ENCODE results near the gene HOXA3.

HOXA3 gene

GRCh38 chr7:27115221-27116026 is 37.0 kb downstream of the HOXA3 start:
- no peak for DNase-seq (ENCODE audit: low read depth, low spot score)
- peaks cover 2% of the 10 kb centered on the region; the same call in 1 of the 2 replicates for H3K4me1 ChIP-seq (ENCODE audit: control insufficient read depth, insufficient read depth, low read length)
- H3K36me3 ChIP-seq (ENCODE audit: control insufficient read depth, insufficient read depth, low read length) = no peaks in the 10 kb centered on the region
- H3K27me3 ChIP-seq (ENCODE audit: control insufficient read depth, insufficient read depth, low read length) = peaks cover 95% of the 10 kb centered on the region
- no peaks in the 10 kb centered on the region for H3K9me3 ChIP-seq (ENCODE audit: control insufficient read depth, insufficient read depth, low read length)
- H3K27ac ChIP-seq (ENCODE audit: low read length) = no peak overlapping the region
- no CpG with 5 or more reads among the region's 45 CpGs for WGBS (ENCODE audit: insufficient coverage, insufficient read length)
- H3K4me3 ChIP-seq (ENCODE audit: low read length) = no peak overlapping the region

- Histone ChIP-seq H3K27ac (ENCODE audit: low read length) (no peak overlapping the region), H3K4me3 (ENCODE audit: low read length) (no peak overlapping the region), H3K36me3 (ENCODE audit: control insufficient read depth, insufficient read depth, low read length) (no peaks in the 10 kb centered on the region), H3K27me3 (ENCODE audit: control insufficient read depth, insufficient read depth, low read length) (peaks cover 94% of the 10 kb centered on the region), H3K4me1 (ENCODE audit: control insufficient read depth, insufficient read depth, low read length) (peaks cover 2% of the 10 kb centered on the region; the same call in 1 of the 2 replicates), H3K9me3 (ENCODE audit: control insufficient read depth, insufficient read depth, low read length) (no peaks in the 10 kb centered on the region)
- no peak for DNase-seq (ENCODE audit: low read depth, low spot score)
- no CpG with 5 or more reads among the region's 6 CpGs for WGBS (ENCODE audit: insufficient coverage, insufficient read length)
Observed at GRCh38 chr7:27114881-27115220, 37.5 kb downstream of the HOXA3 start.

- Histone ChIP-seq H3K27me3 (ENCODE audit: control insufficient read depth, insufficient read depth, low read length) (peaks cover 94% of the 10 kb centered on the region), H3K4me1 (ENCODE audit: control insufficient read depth, insufficient read depth, low read length) (peaks cover 2% of the 10 kb centered on the region; the same call in 1 of the 2 replicates), H3K4me3 (ENCODE audit: low read length) (no peak overlapping the region), H3K27ac (ENCODE audit: low read length) (no peak overlapping the region), H3K36me3 (ENCODE audit: control insufficient read depth, insufficient read depth, low read length) (no peaks in the 10 kb centered on the region), H3K9me3 (ENCODE audit: control insufficient read depth, insufficient read depth, low read length) (no peaks in the 10 kb centered on the region)
- WGBS (ENCODE audit: insufficient coverage, insufficient read length) = no CpG with 5 or more reads among the region's 26 CpGs
- no peak for DNase-seq (ENCODE audit: low read depth, low spot score)
Observed at GRCh38 chr7:27113991-27114769, 38.2 kb downstream of the HOXA3 start.

- no peak for DNase-seq (ENCODE audit: low read depth, low spot score)
- peaks cover 94% of the 10 kb centered on the region for H3K27me3 ChIP-seq (ENCODE audit: control insufficient read depth, insufficient read depth, low read length)
- no peaks in the 10 kb centered on the region for H3K9me3 ChIP-seq (ENCODE audit: control insufficient read depth, insufficient read depth, low read length)
- H3K4me3 ChIP-seq (ENCODE audit: low read length) = peak overlapping the region; percentile 9; the same call in 1 of the 2 replicates
- no peak overlapping the region for H3K27ac ChIP-seq (ENCODE audit: low read length)
- H3K4me1 ChIP-seq (ENCODE audit: control insufficient read depth, insufficient read depth, low read length) = peaks cover 2% of the 10 kb centered on the region; the same call in 1 of the 2 replicates
- H3K36me3 ChIP-seq (ENCODE audit: control insufficient read depth, insufficient read depth, low read length) = no peaks in the 10 kb centered on the region
- no CpG with 5 or more reads among the region's 57 CpGs for WGBS (ENCODE audit: insufficient coverage, insufficient read length)
Observed at GRCh38 chr7:27112955-27113949, 39.1 kb downstream of the HOXA3 start.

- H3K9me3 ChIP-seq (ENCODE audit: control insufficient read depth, insufficient read depth, low read length) = no peaks in the 10 kb centered on the region
- peaks cover 4% of the 10 kb centered on the region; the same call in 1 of the 2 replicates for H3K4me1 ChIP-seq (ENCODE audit: control insufficient read depth, insufficient read depth, low read length)
- WGBS (ENCODE audit: insufficient coverage, insufficient read length) = no CpG with 5 or more reads among the region's 4 CpGs
- no peak overlapping the region for H3K4me3 ChIP-seq (ENCODE audit: low read length)
- no peak for DNase-seq (ENCODE audit: low read depth, low spot score)
- no peaks in the 10 kb centered on the region for H3K36me3 ChIP-seq (ENCODE audit: control insufficient read depth, insufficient read depth, low read length)
- H3K27ac ChIP-seq (ENCODE audit: low read length) = no peak overlapping the region
- H3K27me3 ChIP-seq (ENCODE audit: control insufficient read depth, insufficient read depth, low read length) = peaks cover 94% of the 10 kb centered on the region
Observed at GRCh38 chr7:27112361-27112760, 40.0 kb downstream of the HOXA3 start.

GRCh38 chr7:27111751-27112277 is 40.6 kb downstream of the HOXA3 start:
- no peak for DNase-seq (ENCODE audit: low read depth, low spot score)

GRCh38 chr7:27111042-27111750 is 41.2 kb downstream of the HOXA3 start:
- H3K27me3 ChIP-seq (ENCODE audit: control insufficient read depth, insufficient read depth, low read length) = peaks cover 92% of the 10 kb centered on the region
- H3K36me3 ChIP-seq (ENCODE audit: control insufficient read depth, insufficient read depth, low read length) = no peaks in the 10 kb centered on the region
- H3K4me3 ChIP-seq (ENCODE audit: low read length) = no peak overlapping the region
- no peak for DNase-seq (ENCODE audit: low read depth, low spot score)
- no CpG with 5 or more reads among the region's 6 CpGs for WGBS (ENCODE audit: insufficient coverage, insufficient read length)
- no peak overlapping the region for H3K27ac ChIP-seq (ENCODE audit: low read length)
- peaks cover 6% of the 10 kb centered on the region; the same call in 1 of the 2 replicates for H3K4me1 ChIP-seq (ENCODE audit: control insufficient read depth, insufficient read depth, low read length)
- no peaks in the 10 kb centered on the region for H3K9me3 ChIP-seq (ENCODE audit: control insufficient read depth, insufficient read depth, low read length)

More at GRCh38 chr7:27111751-27112277, 40.6 kb downstream of the HOXA3 start:
- Histone ChIP-seq H3K27me3 (ENCODE audit: control insufficient read depth, insufficient read depth, low read length) (peaks cover 92% of the 10 kb centered on the region), H3K27ac (ENCODE audit: low read length) (no peak overlapping the region), H3K9me3 (ENCODE audit: control insufficient read depth, insufficient read depth, low read length) (no peaks in the 10 kb centered on the region), H3K36me3 (ENCODE audit: control insufficient read depth, insufficient read depth, low read length) (no peaks in the 10 kb centered on the region), H3K4me1 (ENCODE audit: control insufficient read depth, insufficient read depth, low read length) (peaks cover 4% of the 10 kb centered on the region; the same call in 1 of the 2 replicates), H3K4me3 (ENCODE audit: low read length) (no peak overlapping the region)
- WGBS (ENCODE audit: insufficient coverage, insufficient read length) = no CpG with 5 or more reads among the region's 4 CpGs

GRCh38 chr7:27110186-27111031 is 42.0 kb downstream of the HOXA3 start:
- DNase-seq (ENCODE audit: low read depth, low spot score) = no peak
- Histone ChIP-seq H3K27ac (ENCODE audit: low read length) (no peak overlapping the region), H3K4me1 (ENCODE audit: control insufficient read depth, insufficient read depth, low read length) (peaks cover 6% of the 10 kb centered on the region; the same call in 1 of the 2 replicates), H3K4me3 (ENCODE audit: low read length) (peak overlapping the region; percentile 21; the same call in 1 of the 2 replicates), H3K9me3 (ENCODE audit: control insufficient read depth, insufficient read depth, low read length) (no peaks in the 10 kb centered on the region), H3K36me3 (ENCODE audit: control insufficient read depth, insufficient read depth, low read length) (no peaks in the 10 kb centered on the region), H3K27me3 (ENCODE audit: control insufficient read depth, insufficient read depth, low read length) (peaks cover 92% of the 10 kb centered on the region)
- WGBS (ENCODE audit: insufficient coverage, insufficient read length) = no CpG with 5 or more reads among the region's 66 CpGs

Measured in iPS DF 6.9 (cell line).